Cardiac septum (tissue), 1 donor: ENCODE measurements around the gene GPC2. TPM values are rescaled to one million over a fixed set of nuclear protein-coding genes. Genes with fewer than 3 reads are reported as not detected.

Source experiments
- DNase-seq: peaks from one replicate; pipeline ENCODE4 v3.0.0-alpha.2; 2020; ENCODE audit warnings: low spot score
- intact Hi-C: fragments of 100-400 bp; cut with DNase I; formaldehyde crosslinking; loops from one replicate; pipeline ENCODE4 v1.14.0; 2022
- total RNA-seq: library from RNA; stranded (reverse); fragmentation: NEBNext Ultra II Directional; extraction: Animal tissue kit (Norgen Biotek cat#: 25700); gene quantifications from one replicate; pipeline ENCODE4 v1.2.1, GENCODE V29; 2021
- donor health status: DM: no; HTN: no; CAD: no.

The GPC2 gene
- total RNA-seq, 1 donor from 2014 or later: 0.92 TPM

GRCh38 chr7:100173806-100174495 lies 3.2 kb downstream of the GPC2 start:
- DNase-seq: no peak
- intact Hi-C loops: no loop called here

DNA sequence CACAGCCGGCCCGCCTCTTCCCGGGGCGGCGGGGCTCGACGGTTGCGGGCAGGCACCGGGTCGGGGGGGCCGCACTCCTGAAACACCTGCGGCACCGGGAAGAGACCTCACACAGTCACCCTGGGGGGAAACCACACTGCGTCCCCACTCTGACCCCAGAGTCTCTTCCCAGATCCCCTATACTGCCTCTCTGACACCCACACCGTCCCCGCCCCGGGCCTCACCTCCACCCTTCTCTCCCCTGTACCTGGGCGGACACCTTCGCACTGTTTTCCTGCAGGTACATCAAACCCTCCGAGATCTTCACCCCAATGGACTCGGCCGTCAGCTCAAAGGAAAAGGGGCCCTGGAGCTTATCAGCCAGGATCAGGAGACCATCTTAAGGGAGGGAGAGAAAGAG lies 5.3 kb downstream of the GPC2 start:
- no peak for DNase-seq
- intact Hi-C loops: no loop called here

DNA sequence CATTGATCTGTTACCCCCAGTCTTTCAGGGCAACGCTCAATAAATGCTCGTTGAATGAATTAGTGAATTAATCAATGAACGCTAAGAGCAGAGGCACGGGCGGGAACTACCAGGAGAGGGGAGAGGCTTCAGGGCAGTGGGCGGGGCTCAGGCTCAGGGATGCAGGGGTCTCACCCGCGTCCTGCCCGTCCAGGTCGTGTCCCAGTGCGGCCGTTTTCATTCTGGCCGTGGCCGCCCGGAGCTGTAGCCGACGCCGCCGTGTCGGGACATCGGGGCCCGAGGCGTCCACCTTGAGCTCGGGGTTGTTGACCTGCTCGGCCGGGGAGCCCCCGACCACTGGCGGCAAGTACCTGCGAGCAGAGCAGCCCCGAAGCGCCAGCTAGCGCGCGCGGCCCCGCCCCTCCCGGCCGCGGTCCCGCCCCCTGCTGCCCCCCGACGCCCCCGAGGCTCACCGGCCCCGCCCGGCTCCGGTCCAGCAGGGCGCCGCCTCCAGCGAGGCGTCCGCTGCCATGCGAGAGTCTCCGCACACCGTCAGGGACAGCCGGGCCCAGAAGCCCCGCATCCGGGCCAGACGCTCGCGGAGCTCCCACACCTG lies 6.0 kb downstream of the GPC2 start:
- intact Hi-C loops: no loop called here
- DNase-seq: no peak

GRCh38 chr7:100170101-100170897 lies 6.9 kb downstream of the GPC2 start:
- intact Hi-C loops: no loop called here
- DNase-seq: no peak

- DNase-seq: no peak
- intact Hi-C loops: no loop called here
Measured at GRCh38 chr7:100169147-100169850, 7.9 kb downstream of the GPC2 start.

- no peak for DNase-seq
- intact Hi-C loops: no loop called here
Measured at GRCh38 chr7:100167912-100168323, 9.3 kb downstream of the GPC2 start.

DNA sequence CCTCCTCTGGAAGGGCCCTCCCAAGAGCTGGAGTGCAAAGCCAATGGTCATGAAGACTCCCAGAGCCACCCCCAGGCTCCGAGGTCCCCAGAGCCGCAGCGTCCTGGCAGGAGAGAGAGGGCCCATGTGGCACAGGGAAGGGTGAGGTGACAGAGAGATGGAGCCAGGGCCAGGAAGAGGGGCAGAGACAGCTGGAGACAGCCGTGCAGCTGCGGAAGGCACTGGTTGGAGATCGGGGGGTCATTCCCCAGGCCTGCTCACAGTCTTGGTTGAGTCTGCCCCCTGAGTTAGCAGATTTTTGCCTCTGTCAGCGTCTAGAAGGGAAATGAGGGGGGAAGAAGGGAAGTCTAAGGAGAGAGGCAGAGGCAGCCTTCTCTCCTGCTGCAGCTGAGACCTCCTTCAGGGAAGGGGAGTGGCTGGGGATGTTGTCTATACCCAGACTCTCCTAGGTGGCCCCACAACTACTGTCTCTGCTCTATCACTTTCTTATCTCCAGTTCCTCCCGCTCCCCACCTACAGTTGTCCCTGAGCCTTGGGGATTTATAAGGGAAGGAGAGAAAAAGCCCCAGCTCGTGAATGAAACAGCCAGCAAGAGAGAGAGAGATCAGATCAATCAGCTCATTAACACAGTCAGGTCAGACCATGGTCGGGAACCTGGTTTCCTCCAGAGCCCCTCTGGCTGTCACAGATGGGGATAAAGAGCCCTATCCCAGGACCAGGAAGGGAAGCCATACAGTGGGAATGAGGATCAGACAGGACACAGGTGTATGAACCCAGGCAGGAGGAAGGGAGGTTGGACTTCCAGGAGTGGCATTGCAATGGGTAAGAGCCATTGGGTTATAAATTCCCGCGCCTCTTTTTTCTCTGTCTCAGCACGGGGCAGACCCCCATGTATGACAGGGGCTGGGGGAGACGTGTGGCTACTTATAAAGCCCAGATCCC lies 9.9 kb downstream of the GPC2 start:
- DNase-seq: no peak
- intact Hi-C loops: no loop called here

DNA sequence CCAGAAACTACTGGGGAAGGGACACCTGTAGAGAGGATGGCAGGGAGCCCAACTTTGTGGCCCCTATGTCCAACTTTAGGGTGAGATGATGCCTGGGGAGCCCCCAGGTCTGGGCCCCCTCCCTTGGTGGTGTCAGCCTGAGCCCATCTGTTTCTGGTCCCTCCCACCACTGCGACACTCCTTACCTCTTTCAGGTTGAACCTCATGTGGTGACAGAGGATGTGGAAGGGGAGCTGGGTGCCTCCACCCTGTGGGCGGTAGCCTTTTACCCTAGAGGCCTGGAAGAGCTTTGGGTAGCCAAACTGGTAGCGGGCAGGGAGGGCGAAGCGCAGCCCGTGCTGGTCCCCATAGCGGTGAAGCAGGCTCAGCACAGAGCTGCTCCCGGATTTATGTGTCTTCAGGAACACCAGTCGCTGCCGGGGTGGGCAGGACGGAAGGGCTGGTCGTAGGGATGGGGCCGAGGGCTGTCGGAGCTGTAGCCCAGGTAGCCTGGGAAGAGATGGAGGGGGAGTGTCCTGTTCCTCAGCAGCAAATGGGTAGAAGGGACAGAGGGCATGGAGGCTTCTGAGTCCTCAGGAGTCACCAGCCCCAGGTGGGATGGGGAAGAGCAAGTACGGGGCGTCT lies 10.8 kb downstream of the GPC2 start:
- no peak for DNase-seq
- intact Hi-C loops: no loop called here

DNA sequence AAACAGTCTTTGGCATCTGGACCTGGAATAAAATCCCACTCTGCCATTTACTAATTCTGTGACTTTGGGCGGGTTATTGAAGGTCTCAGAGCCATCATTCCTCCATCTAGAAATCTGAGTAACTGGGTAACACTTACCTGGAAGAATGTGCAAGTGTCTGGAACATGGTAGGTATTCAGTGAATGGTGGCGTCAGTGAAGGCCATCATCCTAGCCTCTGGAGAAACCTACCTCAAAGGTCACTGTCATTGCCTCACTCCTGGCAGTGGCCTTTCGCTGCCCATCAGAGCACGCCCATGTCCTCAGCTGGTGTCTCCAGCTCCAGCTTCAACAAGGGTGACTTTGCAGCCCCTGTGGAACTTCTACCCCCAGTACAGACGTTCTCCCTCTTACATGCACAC lies 13.3 kb downstream of the GPC2 start:
- no peak for DNase-seq
- intact Hi-C loops: no loop called here

GRCh38 chr7:100163006-100163531 lies 14.1 kb downstream of the GPC2 start:
- no peak for DNase-seq
- intact Hi-C loops: no loop called here

- DNase-seq: no peak
- intact Hi-C loops: no loop called here
Measured at GRCh38 chr7:100160067-100160466, 17.1 kb downstream of the GPC2 start.

GRCh38 chr7:100159099-100159623 lies 18.0 kb downstream of the GPC2 start:
- no peak for DNase-seq
- intact Hi-C loops: no loop called here

GRCh38 chr7:100158229-100159098 lies 18.7 kb downstream of the GPC2 start, which contains the start of gene TRAPPC14:
Gene TRAPPC14, minus strand, starts transcription at chr7:100158723. Its CDS starts 224 bp downstream, at chr7:100158499.
- DNase-seq: peak; percentile 97
- intact Hi-C loops: no loop called here

- intact Hi-C loops: no loop called here
- DNase-seq: no peak
Measured at GRCh38 chr7:100157334-100158228, 19.6 kb downstream of the GPC2 start.

GRCh38 chr7:100157069-100157333 lies 20.2 kb downstream of the GPC2 start:
- intact Hi-C loops: no loop called here
- no peak for DNase-seq

DNA sequence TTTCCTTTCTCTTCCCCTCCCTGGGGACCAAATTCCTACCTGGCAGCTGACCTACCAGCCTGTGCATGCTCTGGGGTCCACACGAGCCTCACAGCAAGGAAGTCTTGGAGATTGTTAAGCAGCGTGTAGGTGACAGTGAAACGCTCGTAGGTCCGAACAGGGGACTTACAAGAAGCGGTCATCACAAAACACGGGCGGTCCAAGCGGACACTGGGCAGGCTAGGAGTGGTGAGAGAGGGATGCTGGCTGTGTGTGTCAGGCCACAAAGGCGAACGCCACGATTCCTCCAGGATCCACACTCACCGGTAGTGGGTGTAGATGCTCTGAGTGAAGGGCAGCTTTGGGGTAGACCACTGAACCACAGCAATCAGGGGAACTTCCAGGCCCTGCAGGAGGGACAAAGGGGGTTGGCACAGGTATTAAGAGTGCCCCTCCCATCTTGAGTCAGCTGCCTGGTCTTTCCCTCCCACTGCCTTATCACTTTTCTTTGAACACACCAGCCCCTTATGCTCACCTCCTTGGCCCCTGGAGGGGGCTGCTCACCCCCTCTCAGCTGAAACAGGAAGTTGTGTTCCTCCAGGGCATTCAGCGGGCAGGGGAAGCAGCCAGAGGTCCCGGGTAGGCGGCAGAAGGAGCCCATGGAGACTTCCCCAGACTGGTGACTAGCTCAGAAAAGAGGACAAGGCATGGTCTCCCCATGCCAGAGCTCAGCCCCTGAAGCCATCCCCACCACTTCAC lies 20.7 kb downstream of the GPC2 start:
- no peak for DNase-seq
- intact Hi-C loops: no loop called here
